CD4-positive, alpha-beta T cell treated with Interleukin-12 subunit alpha and Interleukin-12 subunit beta, for 1 hour (primary cell): ENCODE measurements around the gene BHMT2.

Experiments
- DNase-seq: peaks from one replicate; pipeline ENCODE4 v3.0.0-alpha.2; 2020

The BHMT2 gene

GRCh38 chr5:79074641-79075040 lies 5.1 kb downstream of the BHMT2 start:
- no peak for DNase-seq

GRCh38 chr5:79075646-79076426 lies 6.3 kb downstream of the BHMT2 start:
- DNase-seq = no peak

- no peak for DNase-seq
Observed at GRCh38 chr5:79076819-79077218, 7.3 kb downstream of the BHMT2 start.

- no peak for DNase-seq
Observed at GRCh38 chr5:79077680-79078365, 8.3 kb downstream of the BHMT2 start.

GRCh38 chr5:79080804-79081203 lies 11.2 kb downstream of the BHMT2 start:
- DNase-seq = no peak

GRCh38 chr5:79081779-79082178 lies 12.2 kb downstream of the BHMT2 start:
- no peak for DNase-seq

- no peak for DNase-seq
Observed at GRCh38 chr5:79086116-79086515, 16.5 kb downstream of the BHMT2 start.

- no peak for DNase-seq
Observed at GRCh38 chr5:79088507-79088906, 18.9 kb downstream of the BHMT2 start.

GRCh38 chr5:79091064-79091463 lies 21.5 kb downstream of the BHMT2 start:
- DNase-seq = no peak

- no peak for DNase-seq
Observed at GRCh38 chr5:79093762-79094161, 24.2 kb downstream of the BHMT2 start.

GRCh38 chr5:79105868-79106267 lies 36.3 kb downstream of the BHMT2 start:
- no peak for DNase-seq

- DNase-seq = no peak
Observed at GRCh38 chr5:79107020-79107796, 37.6 kb downstream of the BHMT2 start.

GRCh38 chr5:79108086-79108485 lies 38.5 kb downstream of the BHMT2 start:
- DNase-seq = no peak

- DNase-seq = no peak
Observed at GRCh38 chr5:79108792-79109191, 39.2 kb downstream of the BHMT2 start.

- DNase-seq = peak; percentile 33
Observed at GRCh38 chr5:79109527-79110492, 40.2 kb downstream of the BHMT2 start.

- DNase-seq = no peak
Observed at GRCh38 chr5:79111387-79111959, 41.9 kb downstream of the BHMT2 start, which contains the start of gene BHMT. Gene BHMT (plus strand): TSS chr5:79111809. CDS start chr5:79111886, 77 bp downstream.

- DNase-seq = no peak
Observed at GRCh38 chr5:79111960-79112702, 42.6 kb downstream of the BHMT2 start.

GRCh38 chr5:79112703-79113058 lies 43.1 kb downstream of the BHMT2 start:
- no peak for DNase-seq

- DNase-seq = no peak
Observed at GRCh38 chr5:79119486-79119885, 49.9 kb downstream of the BHMT2 start.

GRCh38 chr5:79120221-79120620 lies 50.7 kb downstream of the BHMT2 start:
- no peak for DNase-seq

GRCh38 chr5:79122973-79123372 lies 53.4 kb downstream of the BHMT2 start:
- no peak for DNase-seq
